GM18907 (cell line): ENCODE measurements around the gene HADHB.
"Not testable (repeated sequence)": the region's sequence is repeated elsewhere in the genome, so short reads cannot be mapped to it uniquely, and the experiment has no call there.

ENCODE experiments used
- ATAC-seq: cut with Tn5 transposase; IDR thresholded peaks from one replicate; pipeline ENCODE4 v1.9.1; 2021; ENCODE audit warnings: mild to moderate bottlenecking, moderate library complexity; ENCODE audit not compliant: unreplicated experiment

Gene HADHB

DNA sequence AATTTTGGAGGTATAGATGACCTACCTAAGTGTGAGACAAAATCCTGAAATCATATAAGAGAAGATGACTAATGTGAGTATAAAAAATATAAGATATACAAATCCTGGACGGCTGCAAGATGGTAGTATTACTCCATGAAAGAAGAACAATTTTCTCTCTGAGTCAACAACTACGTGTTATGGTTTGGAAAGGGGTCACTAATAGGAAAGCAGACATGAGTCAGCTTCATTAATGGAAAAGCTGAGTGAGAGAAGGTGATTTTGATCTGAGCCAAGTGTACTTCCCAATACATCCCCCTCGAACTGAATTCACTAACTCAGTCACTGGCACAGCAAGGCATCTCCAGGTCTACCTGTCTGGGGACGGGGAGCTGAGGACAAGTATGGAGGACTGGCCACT, 81.1 kb downstream of the HADHB start:
- ATAC-seq = no peak

DNA sequence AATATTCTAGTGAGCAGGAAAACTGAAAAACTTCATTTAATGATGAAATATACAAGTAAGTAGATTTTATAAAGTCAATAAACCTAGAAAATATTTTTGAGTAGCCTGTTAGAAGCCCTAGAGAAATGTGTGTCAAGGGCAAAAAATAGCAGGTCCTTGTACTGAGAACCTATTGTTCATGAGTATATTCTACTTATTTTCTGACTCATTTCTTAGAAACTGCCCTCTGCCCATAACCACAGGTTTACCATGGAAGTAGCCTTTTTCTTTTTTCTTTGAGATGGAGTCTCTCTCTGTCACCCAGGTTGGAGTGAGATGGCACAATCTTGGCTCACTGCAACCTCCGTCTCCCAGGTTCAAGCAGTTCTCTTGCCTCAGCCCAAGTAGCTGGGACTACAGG, 81.8 kb downstream of the HADHB start:
- no peak for ATAC-seq

DNA sequence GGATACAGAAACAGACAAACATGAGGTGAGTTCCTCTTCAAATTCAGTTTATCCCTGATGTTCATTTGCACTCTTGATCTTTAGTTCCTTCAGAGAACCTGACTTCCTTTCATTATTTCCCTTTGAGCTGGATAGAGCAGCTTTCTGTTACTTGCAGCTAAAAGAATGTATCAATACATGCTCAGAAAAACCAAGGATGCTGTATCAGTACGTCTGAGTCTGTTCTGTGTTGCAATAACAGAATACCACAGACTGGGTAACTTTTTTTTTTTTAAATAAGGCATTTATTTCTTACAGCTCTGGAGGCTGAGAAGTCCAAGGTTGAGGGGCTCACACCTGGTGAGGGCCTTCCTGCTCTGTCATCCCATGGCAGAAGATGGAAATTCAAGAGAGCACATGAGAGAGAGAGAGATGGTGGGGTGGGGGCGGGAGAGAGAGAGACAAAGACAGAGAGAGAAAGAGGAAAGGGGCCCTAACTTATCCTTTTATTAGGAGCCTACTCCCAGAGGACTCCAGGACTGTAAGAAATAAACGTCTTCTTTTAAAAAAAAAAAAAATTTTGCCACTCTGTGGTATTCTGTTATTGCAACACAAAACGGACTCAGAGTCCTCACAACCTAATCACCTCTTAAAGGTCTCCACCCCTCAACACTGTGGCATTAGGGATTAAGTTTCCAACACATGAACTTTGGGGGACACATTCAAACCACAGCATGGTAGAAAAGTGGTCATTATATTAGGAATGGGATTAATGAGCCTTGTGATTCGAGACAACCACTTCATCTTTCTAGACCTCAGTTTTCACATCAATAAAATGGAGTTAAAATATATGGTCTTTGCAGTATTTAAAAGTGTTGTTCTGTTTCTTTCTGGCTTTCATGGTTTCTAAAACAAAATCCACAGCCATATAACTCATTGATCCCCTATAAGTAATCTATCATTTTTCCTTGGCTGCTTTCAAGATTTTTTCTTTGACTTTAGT, 82.8 kb downstream of the HADHB start:
- ATAC-seq = no peak

DNA sequence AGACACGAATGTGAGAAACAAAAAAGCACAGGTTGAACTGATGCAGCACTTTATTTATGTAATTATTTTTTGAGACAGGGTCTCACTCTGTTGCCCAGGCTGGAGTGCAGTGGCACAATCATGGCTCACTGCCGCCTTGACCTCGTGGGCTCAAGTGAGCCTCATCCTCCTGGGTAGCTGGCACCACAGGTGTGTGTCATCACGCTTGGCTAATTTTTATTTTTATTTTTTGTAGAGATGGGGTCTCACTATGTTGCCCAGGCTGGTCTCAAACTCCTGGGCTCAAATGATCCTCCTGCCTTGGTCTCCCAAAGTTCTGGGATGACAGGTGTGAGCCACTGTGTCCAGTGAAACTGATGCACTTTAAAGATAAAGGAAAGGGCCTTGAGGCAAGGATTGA, 84.3 kb downstream of the HADHB start:
- not testable (repeated sequence) for ATAC-seq

DNA sequence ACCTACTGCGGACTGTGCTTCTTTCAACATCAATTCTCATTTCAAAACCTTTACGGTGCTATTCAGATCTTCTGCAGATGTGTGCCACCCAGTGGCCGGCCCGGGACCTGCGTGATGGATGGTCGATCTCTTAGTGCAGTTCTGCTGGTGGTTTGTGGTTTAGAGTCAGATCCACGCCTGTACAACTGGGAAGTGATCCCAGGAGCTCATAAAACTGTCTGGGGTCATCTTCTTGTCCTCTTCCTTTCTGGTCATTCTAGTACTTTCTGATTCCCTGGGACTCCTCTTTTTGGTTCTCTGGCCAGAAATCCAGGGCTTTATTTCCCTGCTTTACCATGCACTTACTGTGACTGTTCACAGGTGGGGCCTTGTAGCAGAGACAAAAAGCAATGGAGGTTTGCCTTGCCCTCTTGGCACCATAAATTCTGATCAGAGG, 85.4 kb downstream of the HADHB start:
- ATAC-seq = peak; percentile 74

DNA sequence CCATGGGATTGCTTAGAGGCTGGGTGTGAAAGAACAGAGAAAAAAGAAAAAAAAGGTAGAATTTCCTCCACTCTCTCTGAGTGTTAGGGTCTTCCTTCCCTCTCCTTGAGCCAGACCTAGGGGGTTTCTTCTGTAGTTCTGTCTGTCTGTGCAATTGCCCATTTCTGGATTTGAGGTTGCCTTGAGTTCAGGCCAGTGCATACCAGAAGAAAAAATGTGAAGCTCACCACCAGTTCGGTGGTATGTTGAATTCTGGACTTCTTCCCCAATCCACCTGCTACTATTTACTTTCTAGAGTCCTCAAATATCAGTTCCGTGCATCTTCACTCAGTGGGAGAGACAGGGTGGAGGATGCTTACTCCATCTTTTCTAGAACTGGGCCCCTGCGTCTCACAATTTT, 85.9 kb downstream of the HADHB start:
- no peak for ATAC-seq

DNA sequence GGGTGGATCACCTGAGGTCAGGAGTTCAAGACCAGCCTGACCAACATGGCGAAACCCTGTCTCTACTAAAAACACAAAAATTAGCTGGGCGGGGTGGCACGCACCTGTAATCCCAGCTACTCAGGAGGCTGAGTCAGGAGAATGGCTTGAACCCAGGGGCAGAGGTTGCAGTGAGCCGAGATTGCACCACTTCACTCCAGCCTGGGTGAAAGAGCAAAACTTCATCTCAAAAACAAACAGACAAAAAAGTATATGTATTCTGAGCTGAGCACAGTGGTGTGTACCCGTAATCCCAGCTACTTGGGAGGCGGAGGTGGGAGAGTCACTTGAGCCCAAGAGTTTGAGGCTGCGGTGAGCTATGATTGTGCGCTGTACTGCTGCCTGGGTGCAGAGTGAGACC, 86.6 kb downstream of the HADHB start:
- not testable (repeated sequence) for ATAC-seq

DNA sequence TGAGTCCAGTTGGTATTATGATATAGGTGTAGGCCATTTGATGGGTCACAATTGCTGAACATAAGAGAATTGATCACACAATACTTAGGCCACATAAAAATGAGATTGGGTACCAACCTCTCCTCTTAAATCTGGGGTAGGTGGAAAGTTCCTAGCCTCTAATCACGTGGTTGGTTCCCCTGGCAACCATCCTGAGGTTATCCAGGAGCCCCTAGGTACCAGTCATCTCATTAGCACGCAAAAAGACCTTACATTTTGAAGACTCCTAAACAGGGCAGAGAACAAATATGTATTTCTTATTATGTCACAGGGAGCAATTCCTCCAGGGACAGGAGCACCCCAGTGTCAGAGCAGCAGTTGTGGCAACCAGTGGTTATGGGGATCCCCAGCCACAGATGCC, 88.6 kb downstream of the HADHB start:
- ATAC-seq = no peak

DNA sequence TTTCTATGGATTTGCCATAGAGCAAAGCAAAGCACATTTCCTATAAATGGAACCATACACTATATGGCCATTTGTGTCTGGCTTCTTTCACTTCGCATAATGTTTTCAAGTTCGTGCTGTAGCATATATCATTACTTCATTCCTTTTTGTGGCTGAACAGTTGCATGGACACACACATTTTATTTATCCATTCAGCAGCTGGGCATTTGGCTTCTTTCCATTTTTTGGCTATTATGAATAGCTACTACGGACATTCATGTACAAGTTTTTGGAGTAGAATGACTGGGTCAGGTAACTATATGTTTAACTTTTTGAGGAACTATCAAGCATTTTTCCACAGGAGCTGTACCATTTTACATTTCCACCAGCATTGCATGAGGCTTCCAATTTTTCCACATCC, 90.5 kb downstream of the HADHB start:
- no peak for ATAC-seq

DNA sequence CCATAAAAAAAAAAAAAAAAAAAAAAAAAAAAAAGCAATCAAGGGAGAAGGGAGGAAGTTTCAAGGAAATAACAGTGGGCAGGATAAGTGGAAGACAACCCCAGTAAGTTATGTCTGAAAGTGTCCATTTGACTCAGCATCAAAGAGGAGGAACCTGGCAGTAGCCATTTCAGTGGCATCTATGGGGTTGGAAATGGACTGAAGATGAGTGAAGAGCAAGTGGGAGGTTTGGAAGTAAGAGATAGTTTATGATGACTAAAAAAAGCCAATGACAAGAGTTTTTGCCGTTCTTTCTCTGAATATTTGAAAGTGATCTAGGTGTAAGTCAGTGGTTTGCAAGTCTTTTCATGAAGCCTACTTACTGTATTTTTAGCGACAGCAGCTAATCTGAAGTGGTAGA, 92.0 kb downstream of the HADHB start:
- ATAC-seq = no peak

DNA sequence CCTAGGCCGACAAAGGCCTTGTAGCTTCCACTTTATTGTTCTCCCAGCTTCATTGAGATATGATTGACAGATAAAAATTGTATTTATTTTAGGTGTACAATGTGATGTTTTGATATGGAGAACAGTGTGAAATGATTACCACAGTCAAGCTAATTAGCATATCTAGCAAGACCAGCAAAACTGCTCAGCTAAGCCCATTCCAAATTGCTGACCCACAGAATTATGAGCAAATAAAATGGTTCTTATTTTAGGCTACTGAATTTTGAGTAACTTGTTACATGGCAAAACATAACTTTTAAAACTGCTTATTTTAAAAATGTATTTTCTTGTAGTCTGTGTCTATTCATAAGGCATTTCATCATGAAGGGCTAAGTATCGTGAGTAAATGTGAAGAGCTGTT, 92.6 kb downstream of the HADHB start:
- no peak for ATAC-seq
